Omental fat pad (tissue), 4 donors: ENCODE results near the gene ZNF462. TPM values are rescaled to one million over a fixed set of nuclear protein-coding genes. Genes with fewer than 3 reads are reported as not detected.
"Not testable (repeated sequence)": the region's sequence is repeated elsewhere in the genome, so short reads cannot be mapped to it uniquely, and the experiment has no call there.

ENCODE experiments used
- ATAC-seq: fragments of 150-250 bp; one replicate; pipeline ENCODE4 v1.9.1; 2016; ENCODE audit warnings: mild to moderate bottlenecking, moderate library complexity; ENCODE audit not compliant: low FRiP score
- DNase-seq: peaks from one replicate; pipeline ENCODE4 v3.0.0-alpha.2; 2019; ENCODE audit warnings: low spot score
- total RNA-seq, 4 donors: library from RNA; depleted of rRNA; stranded (reverse); fragments of >200 nt; gene quantifications; one replicate each; pipeline ENCODE4 v1.1.0, GENCODE V29; 2016
- TF ChIP-seq, protein P1 (sequence below), 3 donors: fragments of 450-650 bp; IDR thresholded peaks; one replicate each; pipeline ENCODE4 v1.5.1; 2016 to 2017; ENCODE audit warnings: antibody characterized with exemption in 3 of 3, mild to moderate bottlenecking in 3 of 3, moderate library complexity in 2 of 3

ZNF462 gene
- total RNA-seq, 4 donors from 2014 or later, result 16.2 to 18.5 (median 16.7) TPM

DNA sequence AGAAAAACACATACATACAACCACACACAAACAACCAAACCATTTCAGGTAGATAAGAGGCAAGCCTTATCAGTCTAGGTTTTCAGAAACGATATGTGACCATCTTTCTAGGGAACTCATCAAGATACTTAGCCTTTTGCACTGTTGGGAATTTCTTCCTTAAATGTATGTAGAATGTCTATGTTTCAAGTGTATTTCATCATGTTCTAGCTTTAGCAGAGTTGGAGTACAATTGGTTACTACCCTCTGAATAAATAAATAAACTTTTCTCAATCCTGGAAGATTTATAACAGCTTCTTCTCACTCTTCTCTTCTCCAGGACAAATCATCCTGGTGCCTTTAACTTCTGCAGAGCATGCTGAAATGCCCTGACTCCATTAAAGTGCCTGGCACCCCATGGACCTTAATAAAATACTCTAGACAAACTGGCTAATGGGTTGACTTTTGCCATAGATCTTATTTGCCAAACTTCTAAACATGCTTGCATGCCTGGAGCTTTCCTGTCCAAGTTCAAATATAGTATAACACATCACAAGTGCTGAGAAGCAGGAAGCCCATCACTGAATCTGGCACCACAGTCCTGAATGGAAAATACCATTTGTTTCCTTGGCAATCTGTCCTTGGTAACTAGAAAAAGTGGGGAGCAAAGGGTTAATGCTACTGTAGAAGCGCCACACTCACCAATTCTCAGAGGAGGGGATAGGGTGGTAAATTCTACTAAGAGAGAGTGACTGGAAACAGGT, 33.1 kb upstream of the ZNF462 start:
- ATAC-seq, result no peak
- no peak for DNase-seq
- TF ChIP-seq, protein P1, sequence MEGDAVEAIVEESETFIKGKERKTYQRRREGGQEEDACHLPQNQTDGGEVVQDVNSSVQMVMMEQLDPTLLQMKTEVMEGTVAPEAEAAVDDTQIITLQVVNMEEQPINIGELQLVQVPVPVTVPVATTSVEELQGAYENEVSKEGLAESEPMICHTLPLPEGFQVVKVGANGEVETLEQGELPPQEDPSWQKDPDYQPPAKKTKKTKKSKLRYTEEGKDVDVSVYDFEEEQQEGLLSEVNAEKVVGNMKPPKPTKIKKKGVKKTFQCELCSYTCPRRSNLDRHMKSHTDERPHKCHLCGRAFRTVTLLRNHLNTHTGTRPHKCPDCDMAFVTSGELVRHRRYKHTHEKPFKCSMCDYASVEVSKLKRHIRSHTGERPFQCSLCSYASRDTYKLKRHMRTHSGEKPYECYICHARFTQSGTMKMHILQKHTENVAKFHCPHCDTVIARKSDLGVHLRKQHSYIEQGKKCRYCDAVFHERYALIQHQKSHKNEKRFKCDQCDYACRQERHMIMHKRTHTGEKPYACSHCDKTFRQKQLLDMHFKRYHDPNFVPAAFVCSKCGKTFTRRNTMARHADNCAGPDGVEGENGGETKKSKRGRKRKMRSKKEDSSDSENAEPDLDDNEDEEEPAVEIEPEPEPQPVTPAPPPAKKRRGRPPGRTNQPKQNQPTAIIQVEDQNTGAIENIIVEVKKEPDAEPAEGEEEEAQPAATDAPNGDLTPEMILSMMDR (IDR thresholded peaks at IDR 0.05), result no peak

DNA sequence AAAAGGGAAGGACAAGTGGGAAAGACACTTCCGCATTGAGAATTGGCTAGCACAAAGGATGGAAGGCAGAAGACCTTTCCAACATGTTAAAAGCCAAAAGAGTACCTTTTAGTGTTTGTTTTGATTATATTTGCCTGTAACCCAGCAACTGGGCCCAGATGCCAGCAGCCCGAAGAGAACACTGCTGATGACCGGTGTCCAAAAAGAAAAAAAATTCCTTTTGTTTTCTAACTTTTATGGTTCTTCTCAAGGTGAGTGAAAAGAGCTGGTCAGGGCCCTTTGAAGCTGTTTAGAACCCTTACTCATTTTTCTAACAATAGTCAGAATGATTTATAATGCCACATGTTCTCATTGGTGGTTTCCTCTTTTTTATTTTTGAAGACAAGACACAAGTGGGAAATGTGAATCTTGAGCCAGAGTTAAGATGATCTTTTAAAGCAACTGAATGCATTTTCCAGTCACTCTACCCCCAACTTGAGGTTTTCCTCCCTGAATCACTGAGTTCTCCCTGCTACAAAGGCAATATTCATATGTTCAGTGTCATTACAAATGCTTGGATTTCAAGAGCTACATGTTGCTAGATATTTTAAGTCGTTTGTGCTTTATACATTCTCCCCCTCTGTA, 32.3 kb upstream of the ZNF462 start:
- TF ChIP-seq, protein P1 (IDR thresholded peaks at IDR 0.05), result no peak
- DNase-seq, result no peak
- ATAC-seq, result no peak

DNA sequence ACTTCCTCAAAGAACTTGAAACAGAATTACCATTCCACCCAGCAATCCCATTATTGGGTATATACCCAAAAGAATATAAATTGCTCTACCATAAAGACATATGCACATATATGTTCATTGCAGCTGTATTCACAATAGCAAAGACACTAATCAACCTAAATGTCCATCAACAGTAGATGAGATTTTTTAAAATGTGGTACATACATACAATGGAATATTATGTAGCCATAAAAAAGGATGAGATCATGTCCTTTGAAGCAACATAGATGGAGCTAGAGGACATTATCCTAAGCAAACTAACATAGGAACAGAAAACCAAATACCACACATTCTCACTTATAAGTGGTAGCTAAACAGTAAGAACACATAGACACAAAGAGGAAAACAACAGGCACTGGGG, 28.1 kb upstream of the ZNF462 start:
- ATAC-seq, result no peak

DNA sequence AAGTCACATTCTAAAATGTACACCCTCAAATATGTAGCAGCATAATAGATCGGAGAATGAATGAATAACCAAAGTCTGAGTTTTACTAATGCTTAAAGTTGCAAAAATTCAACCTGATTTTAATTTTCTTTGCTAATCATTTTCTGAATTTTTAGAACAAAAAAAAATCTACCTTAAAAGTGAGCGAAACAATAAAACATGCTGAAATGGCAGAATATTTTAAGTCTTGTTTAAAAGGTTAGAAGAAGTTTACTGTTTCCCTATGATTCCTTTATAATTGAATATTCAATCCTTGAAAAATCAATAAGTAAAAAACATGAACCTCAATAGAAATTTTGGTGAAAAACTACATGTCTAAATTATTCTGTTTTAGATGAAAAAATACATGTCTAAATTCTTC, 27.1 kb upstream of the ZNF462 start:
- DNase-seq (no peak), ATAC-seq (no peak)
- TF ChIP-seq, protein P1 (IDR thresholded peaks at IDR 0.05), result no peak

More for the DNA sequence above, 28.1 kb upstream of the ZNF462 start:
- TF ChIP-seq, protein P1 (IDR thresholded peaks at IDR 0.05), result no peak
- no peak for DNase-seq

DNA sequence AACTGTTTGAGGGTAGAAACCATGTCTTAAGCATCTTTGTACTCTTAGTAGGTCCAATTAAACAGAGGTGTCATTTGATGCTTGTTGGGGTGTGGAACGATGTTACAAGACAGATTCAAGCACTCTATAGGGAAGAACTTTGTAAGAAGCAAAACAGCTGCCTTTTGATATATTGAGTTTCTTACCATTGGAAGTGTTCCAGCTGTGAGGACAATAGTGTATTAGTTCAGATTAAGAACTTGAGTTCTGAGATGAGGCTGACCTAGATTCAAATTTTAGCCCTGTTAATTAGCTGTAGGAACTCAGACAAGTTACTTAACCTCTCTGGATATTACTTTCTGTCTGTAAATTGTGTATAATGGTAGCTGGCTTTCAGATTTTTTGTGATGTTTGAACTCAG, 19.6 kb upstream of the ZNF462 start:
- no peak for DNase-seq
- TF ChIP-seq, protein P1 (IDR thresholded peaks at IDR 0.05), result no peak
- ATAC-seq, result no peak

DNA sequence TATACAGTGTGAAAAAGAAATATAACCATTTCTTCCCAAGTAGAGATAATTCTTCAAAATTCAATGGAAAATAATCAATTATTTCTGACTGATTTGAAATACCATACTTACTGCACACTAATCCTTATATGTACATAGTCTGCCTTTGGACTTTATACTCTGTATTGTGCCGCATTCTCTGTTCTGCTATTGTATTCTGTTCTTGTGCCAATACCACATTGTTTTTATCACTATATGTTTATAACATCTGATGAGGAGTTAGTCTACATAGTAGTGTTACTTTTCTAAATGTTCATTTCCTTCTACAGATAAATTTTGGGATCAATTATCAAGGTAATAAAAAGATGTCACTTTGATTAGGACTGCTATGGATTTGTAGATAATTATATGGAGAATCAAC, 16.7 kb upstream of the ZNF462 start:
- ATAC-seq, result no peak
- TF ChIP-seq, protein P1 (IDR thresholded peaks at IDR 0.05), result no peak
- DNase-seq, result no peak

DNA sequence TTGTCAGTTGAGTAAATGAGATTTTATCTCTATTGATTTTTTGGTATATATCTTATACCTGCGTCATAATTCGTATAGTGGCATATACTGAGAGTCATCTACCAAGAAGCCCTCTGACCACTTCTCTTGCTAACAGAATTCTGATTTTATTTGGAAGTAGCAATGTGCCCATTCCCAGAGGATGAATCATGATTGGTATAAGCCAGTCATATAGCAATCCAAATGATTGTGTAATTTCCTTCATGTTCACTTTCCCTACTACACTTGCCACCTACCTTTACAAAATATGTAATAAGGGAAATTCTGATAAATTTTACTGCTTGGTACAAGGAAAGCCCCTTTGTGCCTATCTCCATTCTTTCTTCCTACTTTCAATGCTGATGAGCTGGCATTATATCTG, 16.1 kb upstream of the ZNF462 start:
- ATAC-seq (peak; percentile 71), DNase-seq (no peak)
- TF ChIP-seq, protein P1 (IDR thresholded peaks at IDR 0.05), result no peak

DNA sequence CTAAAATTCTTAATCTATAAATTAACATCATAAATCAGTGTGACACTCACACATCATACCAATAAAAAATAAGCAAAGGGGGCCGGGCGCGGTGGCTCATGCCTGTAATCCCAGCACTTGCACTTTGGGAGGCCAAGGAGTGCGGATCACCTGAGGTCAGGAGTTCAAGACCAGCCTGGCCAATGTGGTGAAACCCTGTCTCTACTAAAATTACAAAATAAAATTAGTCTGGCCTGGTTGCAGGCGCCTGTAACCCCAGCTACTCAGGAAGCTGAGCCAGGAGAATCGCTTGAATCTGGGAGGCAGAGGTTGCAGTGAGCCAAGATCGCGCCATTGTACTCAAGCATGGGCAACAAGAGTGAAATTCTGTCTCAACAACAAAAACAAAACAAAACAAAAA, 11.3 kb upstream of the ZNF462 start:
- DNase-seq, ATAC-seq: not testable (repeated sequence)
